ENCODE measurements around the gene HELZ.

The HELZ gene

DNA sequence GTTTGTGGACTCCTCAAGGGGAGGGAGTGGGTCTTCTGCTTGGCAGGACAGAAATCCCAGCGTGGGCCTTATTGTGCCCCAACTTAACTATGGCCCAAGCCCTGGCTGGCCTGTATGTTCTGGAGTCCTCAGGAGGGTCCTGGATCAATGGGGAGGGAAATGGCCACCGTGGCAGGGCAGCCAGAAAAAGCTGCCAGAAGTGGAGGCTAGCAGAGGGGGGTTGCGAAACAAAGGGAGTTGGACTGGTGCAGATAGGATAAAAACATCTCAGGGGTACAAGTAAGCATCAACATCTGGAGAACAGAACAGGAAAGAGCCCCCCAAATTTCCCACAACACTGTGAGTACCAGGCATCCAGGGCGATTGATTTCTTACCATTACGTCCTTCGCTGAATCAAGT is 204.3 kb downstream of the HELZ start:
- no peak for DNase-seq (ENCODE audit: insufficient read length)
- no peak for FAIRE-seq
- TF ChIP-seq POLR2AphosphoS5 (IDR thresholded peaks at IDR 0.05; ENCODE audit: low read depth, low read length), result no peak
- no peak for TF ChIP-seq POLR2A (IDR thresholded peaks at IDR 0.05; ENCODE audit: low read depth, low read length)
- TF ChIP-seq TAF1 (IDR thresholded peaks at IDR 0.05; ENCODE audit: borderline replicate concordance, low read depth, low read length), result no peak

DNA sequence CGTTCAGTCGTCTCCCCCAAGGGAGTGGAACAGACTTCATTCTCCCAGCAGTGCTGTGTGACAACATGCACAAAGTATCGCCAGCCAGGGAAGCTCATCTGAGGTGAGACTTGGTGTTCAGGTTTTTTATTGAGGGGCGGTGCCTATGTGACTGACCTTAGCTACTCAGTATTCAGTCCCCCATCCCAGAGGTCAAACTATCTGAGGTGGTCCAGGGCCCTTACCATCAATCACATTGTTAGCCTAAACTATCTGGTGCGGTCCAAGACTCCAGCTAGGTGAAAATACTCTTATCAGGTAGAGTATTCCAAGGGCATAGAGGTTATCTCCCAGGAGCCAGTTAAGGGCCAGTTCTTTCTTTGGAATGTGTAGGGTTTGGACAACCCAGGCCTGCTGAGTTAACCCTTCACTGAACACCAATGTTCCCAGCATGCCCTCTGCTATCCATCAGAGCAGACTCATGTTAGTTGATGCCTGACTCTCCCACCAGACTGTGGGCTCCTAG is 206.1 kb downstream of the HELZ start:
- no peak for FAIRE-seq
- DNase-seq (ENCODE audit: insufficient read length), result no peak
- TF ChIP-seq POLR2A (IDR thresholded peaks at IDR 0.05; ENCODE audit: low read depth, low read length) (no peak), POLR2AphosphoS5 (IDR thresholded peaks at IDR 0.05; ENCODE audit: low read depth, low read length) (no peak), TAF1 (IDR thresholded peaks at IDR 0.05; ENCODE audit: borderline replicate concordance, low read depth, low read length) (no peak)

DNA sequence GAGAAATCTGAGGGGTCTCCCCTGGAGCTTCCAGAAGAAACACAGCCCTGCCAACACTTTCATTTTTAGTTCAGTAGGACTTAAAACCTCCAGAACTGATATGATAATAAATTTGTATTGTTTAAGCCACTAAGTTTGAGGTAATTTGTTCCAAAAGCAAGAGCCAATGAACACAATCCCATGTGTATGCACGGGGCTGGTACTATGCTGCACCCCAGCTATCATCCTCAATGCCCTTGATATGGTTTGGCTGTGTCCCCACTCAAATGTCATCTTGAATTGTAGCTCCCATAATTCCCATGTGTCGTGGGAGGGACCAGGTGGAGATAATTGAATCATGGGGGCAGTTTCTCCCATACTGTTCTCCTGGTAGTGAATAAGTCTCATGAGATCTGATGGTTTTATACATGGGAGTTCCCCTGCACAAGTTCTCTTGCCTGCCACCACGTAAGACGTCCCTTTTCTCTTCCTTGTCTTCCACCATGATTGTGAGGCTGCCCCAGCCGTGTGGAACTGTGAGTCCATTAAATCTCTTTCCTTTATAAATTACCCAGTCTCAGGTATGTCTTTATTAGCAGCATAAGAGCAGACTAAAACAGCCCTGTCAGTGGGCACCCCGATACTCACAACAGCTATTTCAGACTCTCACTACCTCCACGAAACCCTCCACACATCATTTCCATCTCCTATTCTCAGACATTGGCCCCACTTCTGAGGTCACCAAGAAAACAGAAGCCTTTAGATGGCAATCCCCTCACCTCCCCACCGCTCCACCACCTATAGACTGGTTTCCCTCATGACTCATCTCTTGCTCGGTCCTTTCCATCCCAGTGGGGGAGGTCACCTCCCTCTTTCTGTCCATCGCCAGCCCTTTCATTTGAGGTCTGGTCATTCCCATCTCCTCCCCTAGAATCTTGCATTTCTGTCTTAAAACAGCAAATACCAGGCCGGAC is 209.6 kb downstream of the HELZ start:
- DNase-seq (ENCODE audit: insufficient read length), result peak; percentile 43
- no peak for TF ChIP-seq TAF1 (IDR thresholded peaks at IDR 0.05; ENCODE audit: borderline replicate concordance, low read depth, low read length)
- no peak for TF ChIP-seq POLR2A (IDR thresholded peaks at IDR 0.05; ENCODE audit: low read depth, low read length)
- peak; percentile 88 for FAIRE-seq

DNA sequence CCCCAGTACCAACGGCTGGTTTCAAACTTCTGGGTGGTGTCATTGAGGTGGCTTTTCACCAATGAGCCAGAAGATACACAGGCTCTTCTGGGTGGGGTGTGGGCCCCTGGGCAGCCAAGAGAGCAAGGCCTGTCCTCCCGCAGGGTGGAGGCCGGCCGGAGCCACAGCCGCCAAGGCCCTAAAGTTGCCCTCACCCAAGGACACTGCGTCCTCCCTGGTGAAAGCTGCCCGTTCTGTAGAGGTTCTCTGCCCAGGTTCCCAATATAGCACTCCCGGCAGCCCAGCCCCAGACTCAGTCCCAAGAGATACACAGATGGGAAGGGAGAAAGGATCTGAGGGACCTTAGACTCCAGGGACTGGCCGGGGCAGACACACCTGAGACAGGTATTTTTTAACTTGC is 211.4 kb downstream of the HELZ start:
- DNase-seq (ENCODE audit: insufficient read length) (no peak), FAIRE-seq (no peak)
- TF ChIP-seq POLR2A (IDR thresholded peaks at IDR 0.05; ENCODE audit: low read depth, low read length) (no peak), POLR2AphosphoS5 (IDR thresholded peaks at IDR 0.05; ENCODE audit: low read depth, low read length) (no peak), TAF1 (IDR thresholded peaks at IDR 0.05; ENCODE audit: borderline replicate concordance, low read depth, low read length) (no peak)

DNA sequence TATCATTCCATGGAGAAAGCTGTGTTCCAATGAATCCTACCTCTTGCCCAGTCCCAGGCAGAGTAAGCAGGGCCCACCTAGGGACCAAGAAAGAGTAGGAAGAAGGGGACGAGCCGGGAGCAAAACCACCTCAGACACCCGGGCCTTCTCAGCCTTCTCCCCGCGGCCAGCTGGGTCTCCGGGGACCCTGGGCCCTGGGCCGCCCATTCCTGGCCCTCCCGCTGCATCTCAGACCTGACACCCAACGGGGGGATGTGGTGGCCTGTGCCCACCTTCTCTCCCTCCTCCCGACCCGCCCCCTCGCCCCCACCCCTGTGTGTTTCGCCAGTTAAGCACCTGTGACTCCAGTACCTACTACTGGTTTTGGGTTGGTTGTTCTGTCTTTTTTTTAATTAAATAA is 212.0 kb downstream of the HELZ start:
- TF ChIP-seq POLR2A (IDR thresholded peaks at IDR 0.05; ENCODE audit: low read depth, low read length) (no peak), POLR2AphosphoS5 (IDR thresholded peaks at IDR 0.05; ENCODE audit: low read depth, low read length) (no peak), TAF1 (IDR thresholded peaks at IDR 0.05; ENCODE audit: borderline replicate concordance, low read depth, low read length) (no peak)
- FAIRE-seq, result no peak
- no peak for DNase-seq (ENCODE audit: insufficient read length)

DNA sequence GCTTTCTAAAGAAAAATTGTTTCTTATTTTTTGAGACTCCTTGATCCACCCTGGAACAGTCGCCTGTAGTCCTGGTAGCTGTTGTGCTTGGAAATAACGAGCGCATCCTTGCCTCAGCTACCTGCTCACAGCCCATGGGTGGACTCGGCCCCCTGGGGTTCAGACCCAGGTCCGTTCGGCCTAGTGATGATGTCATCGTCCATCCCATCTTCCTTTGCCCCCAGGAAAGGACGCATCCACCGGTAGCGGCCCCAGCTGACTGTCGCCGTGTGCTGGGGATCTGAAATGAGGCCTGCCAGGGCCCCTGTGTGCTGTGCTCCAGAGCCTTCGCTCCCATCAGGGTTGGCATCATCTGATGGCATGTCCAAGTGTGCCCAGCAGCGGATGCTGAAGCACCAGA is 212.6 kb downstream of the HELZ start:
- no peak for TF ChIP-seq TAF1 (IDR thresholded peaks at IDR 0.05; ENCODE audit: borderline replicate concordance, low read depth, low read length)
- TF ChIP-seq POLR2AphosphoS5 (IDR thresholded peaks at IDR 0.05; ENCODE audit: low read depth, low read length), result no peak
- no peak for TF ChIP-seq POLR2A (IDR thresholded peaks at IDR 0.05; ENCODE audit: low read depth, low read length)
- no peak for DNase-seq (ENCODE audit: insufficient read length)
- FAIRE-seq, result no peak

DNA sequence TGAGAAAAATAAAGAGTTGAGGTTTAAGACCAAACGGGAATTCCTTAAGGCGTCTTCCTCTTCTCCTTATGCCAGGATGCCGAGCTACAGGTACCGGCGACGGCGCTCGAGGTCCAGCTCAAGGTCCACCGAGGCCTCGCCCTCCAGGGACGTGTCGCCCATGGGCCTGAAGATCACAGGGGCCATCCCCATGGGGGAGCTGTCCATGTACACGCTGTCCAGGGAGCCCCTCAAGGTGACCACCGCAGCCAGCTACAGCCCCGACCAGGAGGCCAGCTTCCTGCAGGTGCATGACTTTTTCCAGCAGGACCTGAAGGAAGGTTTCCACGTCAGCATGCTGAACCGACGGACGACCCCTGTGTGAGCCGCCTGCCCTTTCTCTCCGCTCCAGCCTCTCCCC is 214.4 kb downstream of the HELZ start:
- no peak for TF ChIP-seq TAF1 (IDR thresholded peaks at IDR 0.05; ENCODE audit: borderline replicate concordance, low read depth, low read length)
- TF ChIP-seq POLR2A (IDR thresholded peaks at IDR 0.05; ENCODE audit: low read depth, low read length), result no peak
- DNase-seq (ENCODE audit: insufficient read length) (no peak), FAIRE-seq (no peak)

DNA sequence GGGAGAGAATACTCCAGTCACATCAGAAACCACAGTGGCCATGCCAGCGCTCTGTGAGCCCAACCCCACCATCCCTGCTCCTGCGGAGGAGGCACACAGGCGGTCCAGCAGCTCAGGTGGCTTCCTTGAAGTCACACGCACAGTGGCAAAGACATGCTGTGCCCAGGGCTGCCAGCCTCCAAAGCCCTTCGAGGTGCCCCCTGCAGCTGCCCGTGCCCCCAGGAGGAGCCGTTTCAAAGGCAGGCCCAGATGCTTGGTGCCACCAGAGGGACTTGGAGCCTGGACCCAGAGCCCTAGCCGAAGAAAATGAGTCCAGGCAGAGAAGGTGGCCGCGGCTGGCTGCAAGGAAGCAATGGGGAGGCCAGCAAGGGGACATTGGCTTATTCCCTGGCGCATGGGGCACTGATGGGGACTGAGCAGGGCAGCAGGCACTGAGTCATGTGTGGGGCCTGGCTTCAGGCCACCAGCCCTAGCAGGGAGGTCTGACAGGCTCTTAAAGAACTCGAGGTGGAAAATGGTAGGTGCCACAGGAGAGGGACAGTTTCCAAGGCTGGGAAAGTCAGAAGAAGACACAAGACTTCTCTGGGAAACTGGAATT is 217.9 kb downstream of the HELZ start:
- TF ChIP-seq POLR2AphosphoS5 (IDR thresholded peaks at IDR 0.05; ENCODE audit: low read depth, low read length) (no peak), POLR2A (IDR thresholded peaks at IDR 0.05; ENCODE audit: low read depth, low read length) (no peak), TAF1 (IDR thresholded peaks at IDR 0.05; ENCODE audit: borderline replicate concordance, low read depth, low read length) (no peak)
- DNase-seq (ENCODE audit: insufficient read length) (no peak), FAIRE-seq (no peak)

DNA sequence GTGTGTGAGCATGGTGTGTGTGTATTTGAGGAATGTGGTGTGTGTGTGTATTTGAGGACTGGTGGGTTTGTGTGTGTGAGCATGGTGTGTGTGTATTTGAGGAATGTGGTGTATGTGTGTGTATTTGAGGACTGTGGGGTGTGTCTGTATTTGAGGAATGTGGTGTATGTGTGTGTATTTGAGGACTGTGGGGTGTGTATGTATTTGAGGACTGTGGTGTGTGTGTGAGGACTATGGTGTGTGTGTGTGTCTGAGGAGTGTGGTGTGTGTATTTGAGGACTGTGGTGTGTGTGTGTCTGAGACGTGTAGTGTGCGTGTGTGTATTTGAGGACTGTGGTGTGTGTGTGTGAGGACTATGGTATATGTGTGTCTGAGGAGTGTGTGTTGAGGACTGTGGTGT is 218.7 kb downstream of the HELZ start:
- TF ChIP-seq POLR2AphosphoS5 (IDR thresholded peaks at IDR 0.05; ENCODE audit: low read depth, low read length) (no peak), POLR2A (IDR thresholded peaks at IDR 0.05; ENCODE audit: low read depth, low read length) (no peak)
- no peak for DNase-seq (ENCODE audit: insufficient read length)
- FAIRE-seq, result no peak

DNA sequence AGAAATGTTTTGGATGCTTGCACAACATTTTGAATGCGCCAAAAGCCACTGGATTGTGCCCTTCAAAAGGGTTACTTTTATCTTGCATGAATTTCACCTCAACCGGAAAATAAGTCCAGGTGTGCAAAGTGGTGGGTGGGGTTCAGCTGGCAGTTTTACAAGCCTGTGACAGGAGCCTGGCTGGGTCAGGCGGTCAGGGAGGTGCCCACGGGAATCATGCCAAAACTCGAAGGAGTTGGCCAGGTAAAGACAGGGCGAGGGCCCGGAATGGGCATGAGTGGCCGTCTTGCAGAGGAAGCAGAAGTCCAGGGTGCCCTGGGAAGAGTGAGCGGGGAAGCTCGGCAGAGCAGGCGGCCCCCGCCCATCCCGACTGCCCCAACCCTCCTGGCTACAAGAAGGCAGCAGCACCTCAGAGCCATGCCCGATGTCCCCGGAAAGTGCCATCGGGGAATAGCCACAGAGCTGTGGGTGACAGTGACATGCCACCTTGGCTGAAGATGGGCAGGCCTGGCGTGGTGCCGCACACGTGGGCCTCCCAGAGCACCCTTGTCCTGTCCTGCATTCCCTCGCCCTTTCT is 219.7 kb downstream of the HELZ start:
- DNase-seq (ENCODE audit: insufficient read length) (no peak), FAIRE-seq (no peak)
- TF ChIP-seq POLR2A (IDR thresholded peaks at IDR 0.05; ENCODE audit: low read depth, low read length), result no peak
- TF ChIP-seq POLR2AphosphoS5 (IDR thresholded peaks at IDR 0.05; ENCODE audit: low read depth, low read length), result no peak
- no peak for TF ChIP-seq TAF1 (IDR thresholded peaks at IDR 0.05; ENCODE audit: borderline replicate concordance, low read depth, low read length)

DNA sequence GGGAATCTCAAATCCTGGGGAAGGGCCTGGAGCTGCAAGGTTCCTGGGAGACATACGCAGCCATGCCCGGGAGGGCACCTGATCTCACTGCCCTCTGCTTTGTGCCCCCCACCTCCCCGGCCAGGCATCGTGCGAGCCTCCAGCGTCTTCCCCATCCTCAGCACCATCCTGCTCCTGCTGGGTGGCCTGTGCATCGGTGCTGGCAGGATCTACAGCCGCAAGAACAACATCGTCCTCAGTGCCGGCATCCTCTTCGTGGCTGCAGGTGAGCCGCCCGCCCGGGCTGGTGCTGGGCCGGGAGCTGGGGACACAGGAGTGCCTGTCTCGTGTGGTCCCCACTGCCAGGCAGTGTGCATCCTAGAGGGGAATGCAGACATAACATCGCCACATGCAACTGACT is 220.3 kb downstream of the HELZ start:
- no peak for DNase-seq (ENCODE audit: insufficient read length)
- no peak for TF ChIP-seq POLR2AphosphoS5 (IDR thresholded peaks at IDR 0.05; ENCODE audit: low read depth, low read length)
- no peak for TF ChIP-seq POLR2A (IDR thresholded peaks at IDR 0.05; ENCODE audit: low read depth, low read length)
- no peak for TF ChIP-seq TAF1 (IDR thresholded peaks at IDR 0.05; ENCODE audit: borderline replicate concordance, low read depth, low read length)
- FAIRE-seq, result no peak

DNA sequence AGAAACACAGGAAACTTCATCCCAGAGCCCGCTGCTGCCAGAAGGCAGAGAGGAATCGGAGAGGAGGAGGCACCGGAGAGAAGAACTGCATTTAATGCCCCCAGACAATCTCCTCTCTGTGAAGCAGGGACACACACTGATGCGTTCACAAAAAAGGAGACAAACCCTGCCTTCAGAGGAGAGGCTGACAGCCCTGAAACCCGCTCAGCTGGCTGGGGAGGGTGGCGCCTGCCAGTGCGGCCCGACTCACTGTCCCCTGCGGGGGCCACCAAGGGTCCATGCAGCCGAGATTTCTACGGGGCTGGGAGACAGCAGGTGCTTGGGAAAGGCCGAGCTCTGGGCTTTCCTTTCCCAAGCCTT is 222.6 kb downstream of the HELZ start:
- FAIRE-seq, result no peak
- DNase-seq (ENCODE audit: insufficient read length), result no peak
- TF ChIP-seq POLR2AphosphoS5 (IDR thresholded peaks at IDR 0.05; ENCODE audit: low read depth, low read length) (no peak), TAF1 (IDR thresholded peaks at IDR 0.05; ENCODE audit: borderline replicate concordance, low read depth, low read length) (no peak), POLR2A (IDR thresholded peaks at IDR 0.05; ENCODE audit: low read depth, low read length) (no peak)

All from GM12892 (cell line).